ENCODE measurements around the gene OR8D1.

The OR8D1 gene

DNA sequence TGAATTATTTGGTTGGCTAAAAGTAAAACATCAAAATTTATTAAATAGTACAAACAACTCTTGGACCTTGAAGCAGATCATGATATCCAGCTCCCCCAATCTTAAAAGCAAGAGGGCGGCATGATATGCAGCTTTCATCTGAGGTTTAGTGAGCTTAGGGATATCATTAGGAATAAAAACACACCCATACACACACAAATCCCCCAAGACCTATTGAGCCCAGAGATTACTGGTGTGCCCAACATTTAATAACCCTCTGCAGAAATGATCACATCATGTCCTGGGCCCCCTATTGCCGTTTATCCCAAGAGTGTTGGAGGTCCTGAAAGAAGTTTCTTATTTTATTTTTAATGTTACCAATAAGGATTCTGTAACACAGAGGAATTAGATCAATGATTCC is at the start of gene OR8D1:
OR8D1 (minus strand) TSS at position 101 of the 400 bp plus-strand sequence. CDS start 3,183 bp downstream, outside the sequence.
- no peak for DNase-seq

- DNase-seq = no peak
Measured at GRCh38 chr11:124359566-124359965, 45.8 kb upstream of the OR8D1 start.

- DNase-seq = no peak
Measured at GRCh38 chr11:124346311-124346955, 32.7 kb upstream of the OR8D1 start.

DNA sequence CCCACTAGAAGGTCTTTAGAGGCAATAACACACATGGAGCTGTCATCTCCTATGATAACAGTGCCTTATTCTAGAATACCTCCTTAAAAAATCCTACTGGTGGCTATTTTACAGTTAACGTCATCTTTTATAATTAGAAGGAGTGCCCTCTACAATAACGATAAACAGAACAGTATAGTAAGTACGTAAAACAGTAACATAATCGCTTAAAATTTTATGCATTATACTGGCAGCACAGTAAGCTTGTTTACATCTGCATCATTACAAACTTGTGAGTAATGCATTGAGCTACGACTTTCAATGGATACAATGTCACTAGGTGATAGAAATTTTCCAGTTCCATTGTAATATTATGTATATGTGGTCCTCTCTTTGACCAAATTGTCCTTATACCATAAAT is 30.6 kb upstream of the OR8D1 start:
- DNase-seq = no peak

- no peak for DNase-seq
Measured at GRCh38 chr11:124340142-124340447, 26.3 kb upstream of the OR8D1 start.

DNA sequence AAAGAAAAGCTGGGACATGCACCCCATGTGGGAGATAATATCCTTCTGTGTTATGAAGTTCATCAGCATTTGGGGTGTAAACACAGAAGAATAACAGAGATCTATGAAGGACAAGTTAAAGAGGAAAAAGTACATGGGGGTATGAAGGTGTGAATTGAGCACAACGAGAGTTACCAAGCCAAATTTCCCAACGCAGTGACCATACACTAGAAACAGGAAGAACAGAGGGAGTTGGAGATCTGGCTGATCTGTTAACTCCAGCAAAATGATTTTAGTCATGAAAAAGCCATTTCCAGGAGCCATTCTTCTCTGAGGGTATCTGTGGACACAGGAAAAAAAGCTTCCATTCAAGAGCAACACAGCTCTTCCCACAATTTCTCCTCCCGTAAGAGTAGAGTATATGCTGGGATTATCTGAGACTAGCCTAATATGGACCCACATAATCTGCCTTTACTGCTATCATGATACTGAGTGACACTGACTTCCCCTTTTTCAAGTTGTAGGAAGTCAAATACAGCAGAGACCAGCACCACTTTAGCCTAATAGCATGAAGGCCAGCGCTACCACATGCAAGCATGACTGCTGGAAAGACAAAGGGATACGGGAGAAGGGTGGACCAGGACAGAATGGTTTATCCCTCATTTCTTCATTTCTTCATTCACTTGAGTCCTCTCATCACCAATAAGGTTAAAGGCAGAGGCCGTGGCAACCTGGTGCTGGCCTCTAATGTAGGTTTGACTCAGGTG is 25.8 kb upstream of the OR8D1 start:
- no peak for DNase-seq

- DNase-seq = no peak
Measured at GRCh38 chr11:124331873-124332272, 18.1 kb upstream of the OR8D1 start.

DNA sequence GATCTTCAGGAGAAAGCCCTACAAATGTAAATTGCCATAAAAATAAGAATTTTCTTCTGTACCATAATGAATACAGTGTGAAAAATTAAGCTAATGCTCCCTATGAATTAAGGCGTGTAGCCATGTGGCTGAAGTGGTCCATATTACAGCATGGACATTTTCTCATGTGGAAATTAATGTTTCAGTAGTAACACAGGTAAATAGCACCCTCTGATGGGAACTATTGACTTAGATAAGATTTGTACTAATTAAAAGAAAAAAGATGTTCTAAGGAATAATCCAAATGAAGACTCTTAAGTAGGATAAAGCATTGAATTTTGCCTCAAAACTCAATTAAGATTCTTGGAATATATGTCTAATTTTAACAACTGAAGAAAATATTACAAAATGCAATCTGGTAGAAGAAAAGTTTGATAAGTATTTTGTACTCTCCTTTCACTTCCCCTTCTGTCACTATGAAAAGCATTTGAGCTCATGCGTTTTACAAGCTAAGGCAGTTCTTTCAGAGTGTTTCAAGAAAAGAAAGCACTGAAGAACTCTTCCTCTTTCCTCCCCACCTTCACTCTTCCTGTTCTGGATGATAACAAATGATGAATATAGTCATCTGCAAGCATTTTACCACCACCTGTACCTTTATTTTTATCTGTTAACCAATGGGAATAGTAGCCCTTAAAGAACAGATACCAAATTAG is 16.2 kb upstream of the OR8D1 start:
- no peak for DNase-seq

DNA sequence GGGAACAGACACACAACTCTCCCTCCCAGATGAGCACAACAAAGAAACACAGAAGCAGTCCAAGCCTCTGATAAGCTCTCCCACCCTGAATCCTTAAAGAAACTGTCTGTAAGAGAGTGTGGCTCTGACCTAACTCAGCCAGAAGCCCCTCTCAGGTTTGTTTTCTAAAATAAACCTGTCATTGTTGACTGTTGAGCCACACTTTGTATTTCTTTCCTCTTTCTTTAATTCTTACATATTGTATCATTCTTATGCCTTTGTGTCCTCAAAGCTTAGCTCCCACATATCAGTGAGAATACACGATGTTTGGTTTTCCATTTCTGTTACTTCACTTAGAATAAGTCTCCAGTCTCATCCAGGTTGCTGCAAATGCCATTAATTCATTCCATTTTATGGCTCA is 14.0 kb upstream of the OR8D1 start:
- no peak for DNase-seq

GRCh38 chr11:124322356-124322755 is 8.6 kb upstream of the OR8D1 start:
- no peak for DNase-seq

DNA sequence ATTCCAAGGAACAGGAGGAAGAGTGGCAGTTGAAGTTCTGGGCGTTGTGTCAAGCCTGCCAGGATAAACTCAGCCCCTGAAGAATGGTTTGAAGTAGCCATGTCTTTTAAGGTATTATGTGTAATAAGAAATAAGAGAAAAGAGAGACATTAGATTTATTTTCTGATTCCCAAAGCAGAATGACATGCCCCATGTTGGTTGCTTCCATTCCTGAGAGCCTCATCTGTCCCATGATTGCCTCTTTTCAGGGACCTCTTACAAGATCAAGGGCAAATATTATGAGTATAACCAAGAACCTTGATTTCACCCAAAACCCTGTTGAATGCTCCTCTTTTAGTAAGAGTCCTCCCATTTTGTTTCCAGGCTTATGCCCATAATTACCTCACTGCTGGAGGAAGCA is 6.3 kb upstream of the OR8D1 start, which contains the start of gene OR8D2:
OR8D2 (minus strand) TSS at position 101 of the 400 bp plus-strand sequence; CDS start at position 101, 0 bp downstream.
- no peak for DNase-seq

DNA sequence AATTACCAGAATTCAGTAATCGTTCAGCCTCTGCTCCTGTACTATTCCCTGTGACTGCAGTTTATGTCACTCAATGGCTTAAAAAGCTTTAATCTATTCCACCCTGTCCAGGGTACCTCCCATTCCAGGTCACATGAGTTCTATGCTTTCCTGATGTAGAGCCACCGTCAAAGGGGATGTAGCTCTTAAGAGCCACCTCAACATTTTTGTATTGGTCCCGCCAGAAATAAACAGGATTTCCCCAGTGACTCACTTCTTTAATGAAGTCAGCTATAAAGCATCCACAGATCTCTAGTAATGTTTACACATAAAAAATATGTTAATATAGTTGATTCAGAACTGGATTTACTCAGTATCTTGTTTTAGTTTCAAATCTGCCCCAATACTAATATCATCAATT is 1.3 kb upstream of the OR8D1 start:
- DNase-seq = no peak

DNA sequence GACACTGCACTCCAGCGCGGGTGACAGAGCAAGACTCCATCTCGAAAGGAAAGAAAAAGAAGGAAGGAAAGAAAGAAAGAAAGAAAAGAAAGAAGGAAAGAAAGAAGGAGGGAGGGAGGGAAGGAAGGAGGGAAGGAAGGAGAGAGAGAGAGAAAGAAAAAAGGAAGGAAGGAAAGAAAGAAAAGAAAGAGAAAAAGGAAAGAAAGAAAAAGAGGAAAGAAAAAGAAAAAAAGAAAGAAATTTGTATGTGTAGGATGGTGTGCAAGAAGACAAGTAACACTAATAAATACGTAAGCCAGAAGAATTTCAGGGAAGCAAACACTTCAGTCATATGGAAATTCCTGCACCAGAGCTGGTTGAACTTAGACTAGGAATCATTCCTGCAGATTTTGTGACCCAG is 618 bp downstream of the OR8D1 start:
- no peak for DNase-seq

DNA sequence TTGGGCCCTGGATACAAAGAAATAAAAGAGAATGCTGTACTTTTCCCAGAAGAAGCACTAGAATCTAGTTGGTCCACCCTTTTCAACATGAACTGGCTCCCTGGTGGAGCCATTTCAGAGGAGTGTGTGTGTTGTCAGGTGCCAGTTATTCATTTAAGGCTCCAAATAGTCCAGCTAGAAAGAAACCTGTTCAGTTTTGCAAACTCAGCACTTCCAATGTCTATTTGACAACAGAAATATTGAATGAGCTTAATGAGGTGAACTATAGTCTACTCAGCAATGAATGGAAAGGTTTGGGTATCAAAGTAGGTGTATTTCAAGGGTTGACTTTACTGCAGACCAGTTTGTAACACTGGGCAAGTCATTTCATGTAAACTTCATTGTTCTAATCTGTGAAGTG is 2.1 kb downstream of the OR8D1 start:
- DNase-seq = no peak

DNA sequence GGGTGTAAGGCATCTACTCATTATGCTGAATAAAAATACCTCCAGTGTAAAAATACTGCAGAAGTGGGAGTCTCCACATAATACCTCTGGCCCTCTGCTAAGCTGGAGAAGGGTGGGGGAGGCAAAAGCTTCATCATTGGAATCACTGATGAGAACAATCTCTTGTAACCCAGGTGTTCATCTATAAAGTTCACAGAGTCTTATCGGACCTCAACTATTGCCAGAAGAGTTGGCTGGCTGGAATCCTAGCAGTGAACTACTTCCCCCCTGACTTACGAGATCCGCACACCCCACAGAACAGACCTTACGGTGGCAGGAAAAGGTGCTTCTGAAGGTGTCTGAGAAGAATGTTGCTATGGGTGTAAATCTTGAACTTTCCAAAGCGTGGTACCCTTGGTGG is 2.5 kb downstream of the OR8D1 start:
- DNase-seq = no peak

GRCh38 chr11:124310721-124311120 is 3.0 kb downstream of the OR8D1 start:
- DNase-seq = no peak

DNA sequence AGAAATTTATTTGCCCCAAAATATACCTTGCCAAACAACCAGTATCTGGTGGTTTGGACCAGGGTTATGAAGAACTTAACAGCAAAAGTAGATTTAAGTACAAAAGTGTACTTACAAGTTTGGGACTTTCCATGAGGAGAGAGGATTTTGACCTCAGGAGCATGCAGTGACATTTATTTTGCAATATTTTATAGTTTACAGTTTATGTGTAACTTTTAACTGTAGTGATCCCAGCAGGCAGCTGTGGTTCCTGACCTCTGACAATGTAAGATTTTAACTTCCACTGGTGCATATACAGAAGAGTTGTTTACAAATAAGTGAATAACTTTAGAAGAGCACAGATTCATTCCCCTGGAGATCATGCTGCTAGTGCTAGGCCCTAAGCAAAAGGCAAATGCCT is 6.7 kb downstream of the OR8D1 start:
- DNase-seq = no peak

GRCh38 chr11:124302347-124303125 is 11.2 kb downstream of the OR8D1 start:
- DNase-seq = no peak

DNA sequence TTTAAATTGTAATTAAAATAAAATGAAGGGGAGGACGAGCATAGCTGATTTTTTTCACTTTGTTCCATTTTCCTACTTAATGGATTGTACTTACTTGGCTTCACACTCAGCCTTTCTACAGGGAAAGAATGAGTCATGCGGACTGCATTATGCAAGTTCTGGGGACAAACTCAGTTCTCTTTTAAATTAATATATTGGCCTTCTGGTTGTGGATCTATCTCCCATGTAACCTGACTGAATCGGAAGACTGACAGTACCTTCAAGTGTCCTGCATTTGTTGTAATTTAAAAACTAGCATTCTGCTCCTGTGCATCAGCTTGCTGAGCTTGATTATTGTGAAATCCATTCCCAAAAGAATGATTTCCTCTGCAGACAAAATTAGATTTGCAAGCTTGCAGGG is 12.2 kb downstream of the OR8D1 start:
- no peak for DNase-seq

DNA sequence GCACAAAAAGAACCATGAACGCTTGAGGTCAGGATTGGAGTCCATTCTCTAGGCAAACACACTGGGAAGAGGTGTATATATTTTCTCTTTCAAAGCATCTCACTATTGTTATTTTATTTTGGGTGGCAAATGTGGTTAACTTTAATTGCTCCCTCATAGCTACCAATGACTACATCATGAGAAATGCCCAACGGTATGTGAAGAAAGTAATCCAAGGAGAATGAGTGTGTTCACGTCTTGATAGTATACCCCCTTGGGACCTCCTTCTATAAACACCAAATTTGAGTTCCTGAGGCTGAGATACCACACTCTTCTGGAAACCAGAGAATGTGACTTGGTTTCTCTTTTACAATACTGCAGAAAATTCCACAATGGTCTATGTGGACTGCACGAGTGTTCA is 15.8 kb downstream of the OR8D1 start:
- DNase-seq = no peak

GRCh38 chr11:124296016-124296415 is 17.7 kb downstream of the OR8D1 start:
- no peak for DNase-seq

DNA sequence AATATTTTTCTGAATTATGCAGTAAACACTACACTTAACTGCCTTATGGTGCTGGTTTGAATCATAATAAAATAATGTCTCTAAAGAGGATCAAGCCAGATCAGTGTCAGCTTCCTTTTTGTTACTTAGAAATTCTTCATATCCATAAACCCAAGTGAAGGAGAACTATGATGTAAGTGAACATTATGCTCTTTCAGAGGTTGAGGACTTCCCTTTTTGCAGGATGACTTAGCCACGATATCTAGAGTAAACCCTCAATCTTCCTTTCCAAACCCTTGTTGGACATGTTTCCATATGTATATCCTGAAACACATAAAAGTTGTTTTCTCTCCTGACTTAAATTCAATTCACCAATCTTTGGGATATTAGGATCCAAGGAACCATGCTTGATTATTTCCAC is 19.1 kb downstream of the OR8D1 start:
- no peak for DNase-seq

DNA sequence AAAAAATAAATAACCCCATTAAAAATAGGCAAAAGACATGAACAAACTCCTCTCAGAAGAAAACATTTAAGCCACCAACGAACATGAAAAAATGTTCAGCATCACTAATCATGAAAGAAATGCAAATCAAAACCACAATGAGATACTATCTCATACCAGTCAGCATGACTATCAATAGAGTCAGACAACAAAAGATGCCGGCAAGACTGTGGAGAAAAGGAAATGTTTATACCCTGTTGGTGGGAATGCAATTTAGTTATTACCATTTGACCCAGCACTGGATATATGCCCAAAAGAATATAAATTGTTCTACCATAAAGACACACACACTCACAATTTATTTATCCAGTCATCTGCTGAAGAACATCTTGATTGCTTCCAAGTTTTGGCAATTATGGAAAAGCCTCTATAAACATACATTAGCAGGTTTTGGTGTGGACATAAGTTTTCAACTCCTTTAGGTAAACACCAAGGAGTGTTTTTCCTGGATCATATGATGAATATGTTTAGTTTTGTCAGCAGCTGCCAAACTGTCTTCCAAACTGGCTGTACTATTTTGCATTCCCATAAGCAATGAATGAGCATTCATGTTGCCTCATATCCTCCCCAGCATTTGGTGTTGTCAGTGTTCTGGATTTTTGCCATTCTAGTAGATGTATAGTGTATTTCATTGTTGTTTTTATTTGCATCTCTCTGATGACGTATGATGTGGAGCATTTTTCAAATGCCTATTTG is 28.0 kb downstream of the OR8D1 start:
- no peak for DNase-seq
